ES-I3 (cell line): ENCODE measurements around the gene BPIFB4.
"Not testable (repeated sequence)": the region's sequence is repeated elsewhere in the genome, so short reads cannot be mapped to it uniquely, and the experiment has no call there.

Experiments
- H3K36me3 ChIP-seq: 2 replicates; pipeline ENCODE4 v1.6.1; 2013; ENCODE audit warnings: mild to moderate bottlenecking, low read length, control low read depth, moderate library complexity; ENCODE audit not compliant: insufficient read depth
- H3K4me1 ChIP-seq: 2 replicates; pipeline ENCODE4 v1.6.1; 2013; ENCODE audit warnings: mild to moderate bottlenecking, control low read depth, low read length; ENCODE audit not compliant: insufficient read depth
- H3K9ac ChIP-seq: 2 replicates; pipeline ENCODE4 v1.6.1; 2013; ENCODE audit warnings: low read depth, mild to moderate bottlenecking, low read length, moderate library complexity
- H3K9me3 ChIP-seq: 2 replicates; pipeline ENCODE4 v1.6.1; 2013; ENCODE audit warnings: mild to moderate bottlenecking, low read length, moderate library complexity; ENCODE audit not compliant: control insufficient read depth, insufficient read depth

BPIFB4 gene

DNA sequence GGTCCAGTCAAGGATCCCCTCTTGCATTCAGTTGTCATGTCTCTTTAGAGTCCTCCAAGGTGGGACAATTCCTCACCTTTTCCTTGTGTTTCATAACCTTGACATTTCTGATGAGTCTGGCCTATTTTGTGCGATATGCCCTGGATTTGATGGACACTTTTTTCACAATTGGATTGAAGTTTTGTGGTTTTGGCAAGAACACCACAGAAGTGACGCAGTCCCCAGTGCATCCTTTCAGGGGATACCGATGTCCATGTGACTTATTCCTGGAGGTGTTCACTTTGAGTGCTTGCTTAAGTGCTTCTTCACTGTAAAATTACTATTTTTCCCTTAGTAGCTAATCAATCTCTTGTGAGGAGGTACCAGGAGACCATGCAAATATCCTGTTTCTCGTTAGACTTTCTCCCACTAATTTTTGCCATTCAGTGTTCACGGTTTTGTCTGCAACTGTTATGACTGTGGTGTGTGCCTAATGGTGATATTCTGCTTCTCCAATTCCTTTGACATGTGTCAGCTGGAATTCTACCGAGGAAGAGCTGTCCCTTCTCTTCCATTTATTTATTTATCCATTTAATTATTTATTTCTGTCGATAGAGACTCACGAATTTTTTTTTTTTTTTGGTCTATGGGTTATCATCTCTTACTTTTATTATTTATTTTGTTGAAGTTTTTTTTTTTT, 30.8 kb downstream of the BPIFB4 start:
- Histone ChIP-seq H3K9ac (no peak overlapping the region), H3K36me3 (no peaks in the 10 kb centered on the region), H3K9me3 (no peaks in the 10 kb centered on the region), H3K4me1 (no peaks in the 10 kb centered on the region)

DNA sequence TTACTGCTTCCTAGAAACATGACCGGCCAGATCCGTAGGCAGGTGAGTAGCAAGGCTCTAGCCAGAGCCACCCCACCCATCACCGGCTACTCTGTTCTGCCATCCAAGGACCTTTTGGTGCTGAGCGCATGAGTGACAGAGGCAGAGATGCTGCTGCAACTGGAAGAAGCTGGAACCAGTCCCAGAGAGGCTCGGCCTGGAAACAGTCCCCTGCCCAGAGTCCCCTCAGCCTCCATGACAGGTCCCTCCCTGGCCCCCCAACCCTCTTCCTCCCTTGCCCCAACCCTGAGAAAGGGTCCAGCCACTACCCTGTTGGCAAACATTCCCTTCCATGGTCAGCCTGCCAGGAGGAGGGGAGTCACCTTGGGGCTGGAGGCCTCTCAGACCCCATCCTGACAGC, 31.9 kb downstream of the BPIFB4 start:
- Histone ChIP-seq H3K36me3 (no peaks in the 10 kb centered on the region), H3K9me3 (no peaks in the 10 kb centered on the region), H3K4me1 (no peaks in the 10 kb centered on the region), H3K9ac (no peak overlapping the region)

DNA sequence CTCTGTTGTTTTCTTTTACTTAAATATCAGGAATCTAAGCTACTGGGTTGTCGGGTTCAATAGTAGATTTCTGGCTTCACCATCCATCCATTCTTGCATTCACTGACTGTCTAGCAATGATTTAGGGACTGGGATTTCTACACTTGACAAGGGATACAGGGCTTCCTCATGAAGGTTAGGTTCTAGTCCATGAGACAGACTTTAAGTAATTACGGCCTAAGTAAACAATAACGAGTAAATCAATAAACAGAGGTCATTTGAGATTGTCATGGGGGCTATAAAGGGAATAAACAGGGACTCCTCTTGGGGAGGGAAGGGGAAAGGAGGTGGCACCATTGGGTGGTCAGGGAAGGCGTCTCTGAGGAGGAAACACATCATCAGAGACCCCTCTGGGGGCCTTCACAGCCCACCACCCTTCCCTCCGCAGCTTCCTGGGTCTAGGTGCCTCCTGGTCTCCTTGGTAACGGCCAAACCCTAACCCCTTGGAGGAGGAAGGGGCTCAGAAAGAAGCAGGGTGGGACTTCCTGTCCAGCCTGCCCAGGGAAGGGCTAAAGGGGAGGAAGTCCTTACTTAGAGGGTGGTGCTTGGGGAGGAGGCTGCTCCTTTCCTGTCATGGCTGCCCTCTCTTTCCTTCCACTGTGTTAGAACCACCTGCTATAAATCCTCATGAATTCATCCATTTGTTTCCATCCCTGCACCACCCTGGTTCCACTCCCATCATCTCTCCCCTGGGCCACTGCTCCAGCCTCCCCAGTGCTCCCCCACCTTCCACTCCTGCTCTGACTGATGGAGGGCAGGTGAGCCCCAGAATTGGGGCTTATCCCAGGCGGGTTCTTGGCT, 33.3 kb downstream of the BPIFB4 start:
- H3K9ac ChIP-seq: no peak overlapping the region
- H3K36me3 ChIP-seq: no peaks in the 10 kb centered on the region
- H3K4me1 ChIP-seq: no peaks in the 10 kb centered on the region

DNA sequence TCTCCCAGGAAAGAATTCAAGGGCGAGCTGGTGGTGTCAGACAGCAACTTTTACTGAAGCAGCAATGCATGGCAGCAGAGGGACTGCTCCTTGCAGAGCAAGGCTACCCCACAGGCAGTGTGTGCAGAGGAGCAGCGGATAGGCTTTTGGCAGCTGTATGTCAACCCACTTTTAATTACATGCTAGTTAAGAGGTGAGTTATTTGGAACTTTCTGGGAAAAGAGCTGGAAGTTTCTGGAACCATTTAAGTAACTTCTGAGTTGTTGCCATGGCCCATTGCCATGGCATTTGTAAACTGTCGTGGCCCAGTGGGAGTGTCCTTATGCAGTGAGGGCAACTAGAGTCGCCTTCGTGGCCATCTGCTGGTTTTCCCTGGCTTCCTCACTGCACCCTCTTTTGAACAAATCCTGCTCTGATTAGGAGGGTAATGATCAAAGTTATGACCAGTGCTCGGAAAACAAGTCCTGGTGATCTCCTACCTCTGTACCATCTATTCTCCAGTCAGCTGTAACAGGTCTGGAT, 34.0 kb downstream of the BPIFB4 start:
- Histone ChIP-seq H3K4me1 (no peaks in the 10 kb centered on the region), H3K36me3 (no peaks in the 10 kb centered on the region), H3K9me3 (no peaks in the 10 kb centered on the region), H3K9ac (no peak overlapping the region)

More for the DNA sequence above, 33.3 kb downstream of the BPIFB4 start:
- no peaks in the 10 kb centered on the region for H3K9me3 ChIP-seq

DNA sequence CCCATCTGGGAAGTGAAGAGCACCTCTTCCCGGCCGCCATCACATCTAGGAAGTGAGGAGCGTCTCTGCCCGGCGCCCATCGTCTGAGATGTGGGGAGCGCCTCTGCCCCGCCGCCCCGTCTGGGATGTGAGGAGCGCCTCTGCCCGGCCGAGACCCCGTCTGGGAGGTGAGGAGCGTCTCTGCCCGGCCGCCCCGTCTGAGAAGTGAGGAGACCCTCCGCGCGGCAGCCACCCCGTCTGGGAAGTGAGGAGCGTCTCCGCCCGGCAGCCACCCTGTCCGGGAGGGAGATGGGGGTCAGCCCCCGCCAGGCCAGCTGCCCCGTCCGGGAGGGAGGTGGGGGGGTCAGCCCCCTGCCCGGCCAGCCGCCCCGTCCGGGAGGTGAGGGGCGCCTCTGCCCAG, 36.1 kb downstream of the BPIFB4 start:
- H3K36me3 ChIP-seq, H3K9me3 ChIP-seq, H3K4me1 ChIP-seq, H3K9ac ChIP-seq: not testable (repeated sequence)

DNA sequence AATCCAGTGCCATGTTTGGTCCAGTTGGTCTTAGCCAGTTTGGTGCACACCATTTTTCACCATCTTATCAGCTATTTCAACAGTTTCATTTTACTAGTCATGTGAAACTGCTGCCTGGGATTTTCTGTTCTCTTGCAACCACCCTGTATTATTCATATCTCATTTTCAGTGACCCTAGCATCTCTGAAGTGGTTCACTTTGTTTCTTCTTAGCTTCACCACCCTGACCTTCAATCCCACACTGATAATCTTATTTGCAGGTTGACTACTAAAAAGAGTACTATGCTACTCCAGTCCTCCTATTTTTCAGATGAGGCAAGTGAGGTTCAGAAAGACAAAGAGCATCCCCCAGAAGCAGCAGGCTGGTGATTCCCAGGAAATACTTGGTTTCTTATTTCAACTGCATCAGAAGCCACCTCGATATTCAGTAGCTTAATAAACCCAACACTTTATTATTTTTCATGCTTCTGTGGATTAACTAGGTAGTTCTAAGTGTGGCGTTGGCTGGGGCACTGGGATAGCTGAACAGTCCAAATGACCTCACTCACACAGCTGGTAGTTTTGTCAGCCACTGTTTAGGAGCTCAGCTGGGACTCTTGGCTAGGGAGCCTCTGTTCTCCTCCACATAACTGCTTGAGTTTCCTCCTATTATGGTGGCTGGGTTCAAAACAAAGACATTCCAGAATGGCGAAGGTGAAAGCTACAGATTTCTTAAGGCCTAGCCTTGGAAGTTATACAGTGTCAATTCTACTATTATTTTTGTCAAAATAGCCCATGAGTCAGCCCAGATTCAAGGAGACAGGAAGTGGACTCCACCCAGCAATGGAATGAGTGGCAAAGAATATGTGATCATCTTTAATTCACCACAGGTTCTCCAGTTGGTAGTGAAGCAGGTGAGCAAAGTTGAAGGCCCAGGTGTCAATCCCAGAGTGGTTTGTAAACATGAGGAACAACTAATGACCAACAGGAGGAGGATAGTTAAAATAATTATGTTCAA, 40.6 kb downstream of the BPIFB4 start:
- H3K4me1 ChIP-seq: no peaks in the 10 kb centered on the region
- no peaks in the 10 kb centered on the region for H3K36me3 ChIP-seq
- peaks cover 3% of the 10 kb centered on the region; the same call in 1 of the 2 replicates for H3K9me3 ChIP-seq
- no peak overlapping the region for H3K9ac ChIP-seq

DNA sequence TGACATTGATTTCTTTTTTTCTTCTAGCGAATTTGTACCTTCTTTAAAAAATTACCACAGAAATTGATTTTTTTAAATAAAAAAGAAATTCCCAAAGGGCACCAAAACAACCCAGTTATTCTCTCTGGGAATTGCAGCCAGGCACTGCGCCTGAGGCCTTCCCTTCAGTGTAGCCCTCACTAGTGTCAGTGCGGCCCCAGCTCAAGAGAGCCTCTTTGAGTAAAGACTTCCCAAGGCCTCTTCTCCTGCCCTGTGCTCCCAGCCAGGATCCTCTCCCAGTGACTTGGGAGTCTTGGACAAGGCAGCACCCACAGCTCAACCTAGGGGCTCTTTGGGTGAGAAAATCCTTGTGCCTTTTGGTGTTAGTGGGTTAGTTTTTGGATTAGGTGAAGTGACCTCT, 41.5 kb downstream of the BPIFB4 start:
- Histone ChIP-seq H3K36me3 (no peaks in the 10 kb centered on the region), H3K9ac (no peak overlapping the region), H3K9me3 (peaks cover 3% of the 10 kb centered on the region; the same call in 1 of the 2 replicates), H3K4me1 (no peaks in the 10 kb centered on the region)

DNA sequence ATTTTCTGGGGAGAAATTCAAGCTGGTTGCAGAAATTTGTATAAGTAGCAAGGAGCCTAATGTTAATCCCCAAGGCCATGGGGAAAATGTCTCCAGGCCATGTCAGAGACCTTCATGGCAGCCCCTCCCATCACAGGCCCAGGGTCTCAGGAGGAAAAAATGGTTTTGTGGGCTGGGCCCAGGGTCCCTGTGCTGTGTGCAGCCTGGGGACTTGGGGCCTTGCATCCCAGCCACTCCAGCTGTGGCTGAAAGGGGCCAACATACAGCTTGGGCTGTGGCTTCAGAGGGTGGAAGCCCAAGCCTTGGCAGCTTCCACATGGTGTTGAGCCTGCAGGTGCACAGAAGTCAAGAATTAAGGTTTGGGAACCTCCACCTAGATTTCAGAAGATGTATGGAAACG, 42.9 kb downstream of the BPIFB4 start:
- H3K4me1 ChIP-seq, H3K9ac ChIP-seq, H3K9me3 ChIP-seq, H3K36me3 ChIP-seq: not testable (repeated sequence)

DNA sequence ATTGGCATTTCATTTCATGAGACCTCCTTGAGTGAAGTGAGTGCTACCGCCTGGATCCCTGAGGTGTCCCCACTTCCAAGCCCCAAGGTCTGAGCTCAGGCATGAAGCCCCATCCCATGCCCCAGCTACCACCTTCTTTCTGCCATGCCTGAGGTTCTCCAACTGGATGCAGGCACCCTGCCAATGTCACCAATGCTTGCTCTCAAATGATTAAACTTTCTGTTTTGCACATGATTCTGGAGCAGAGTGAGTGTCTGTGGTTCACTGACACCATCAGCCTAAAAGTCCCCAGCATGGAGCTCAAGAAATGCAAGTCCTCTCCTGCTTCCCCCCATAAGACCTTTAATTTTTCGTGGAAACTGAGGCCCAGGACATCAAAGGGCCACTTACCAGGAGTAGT, 44.8 kb downstream of the BPIFB4 start:
- peaks cover 3% of the 10 kb centered on the region; the same call in 1 of the 2 replicates for H3K9me3 ChIP-seq
- H3K4me1 ChIP-seq: no peaks in the 10 kb centered on the region
- H3K9ac ChIP-seq: no peak overlapping the region
- no peaks in the 10 kb centered on the region for H3K36me3 ChIP-seq

DNA sequence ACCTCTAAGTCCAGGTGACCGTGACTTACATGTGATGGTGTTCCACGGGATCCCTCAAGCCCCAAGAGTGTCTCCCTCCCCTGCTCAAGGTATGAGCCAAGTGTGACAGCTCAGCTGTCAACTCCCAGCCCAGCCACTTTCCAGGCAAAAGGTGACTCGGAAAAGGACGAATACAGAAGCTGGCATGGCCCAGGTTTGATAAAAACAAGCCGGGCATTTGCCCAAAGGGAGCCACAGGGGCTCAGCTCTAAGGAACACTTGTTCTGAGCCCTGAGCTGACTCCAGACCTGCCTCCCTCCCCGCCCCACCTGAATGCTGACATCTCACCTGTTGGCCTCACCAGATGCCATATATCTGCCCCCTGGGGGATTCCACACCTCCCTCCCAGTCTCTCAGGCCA, 45.6 kb downstream of the BPIFB4 start:
- H3K9me3 ChIP-seq: peaks cover 3% of the 10 kb centered on the region; the same call in 1 of the 2 replicates
- H3K9ac ChIP-seq: no peak overlapping the region
- H3K36me3 ChIP-seq: no peaks in the 10 kb centered on the region
- H3K4me1 ChIP-seq: no peaks in the 10 kb centered on the region

DNA sequence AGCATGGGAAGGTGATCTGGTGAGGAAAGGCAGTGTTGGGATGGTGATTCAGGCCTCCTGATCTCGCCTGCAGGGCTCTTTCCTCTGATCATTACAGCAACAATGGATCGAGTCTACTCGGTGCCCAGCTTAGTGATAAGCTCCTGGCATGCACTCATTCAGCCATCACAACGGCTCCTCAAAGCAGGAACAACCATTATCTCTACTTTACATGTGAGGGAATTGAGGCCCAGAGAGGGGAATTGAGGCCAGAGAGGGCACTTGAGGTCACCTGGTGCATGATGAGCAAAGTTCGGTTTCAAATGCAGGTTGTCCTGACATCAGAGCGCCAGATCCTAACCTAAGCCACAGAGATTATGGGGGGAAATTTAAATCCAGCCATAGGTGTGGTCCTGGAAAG, 46.5 kb downstream of the BPIFB4 start:
- no peaks in the 10 kb centered on the region for H3K36me3 ChIP-seq
- no peak overlapping the region for H3K9ac ChIP-seq
- H3K4me1 ChIP-seq: no peaks in the 10 kb centered on the region
- no peaks in the 10 kb centered on the region for H3K9me3 ChIP-seq

DNA sequence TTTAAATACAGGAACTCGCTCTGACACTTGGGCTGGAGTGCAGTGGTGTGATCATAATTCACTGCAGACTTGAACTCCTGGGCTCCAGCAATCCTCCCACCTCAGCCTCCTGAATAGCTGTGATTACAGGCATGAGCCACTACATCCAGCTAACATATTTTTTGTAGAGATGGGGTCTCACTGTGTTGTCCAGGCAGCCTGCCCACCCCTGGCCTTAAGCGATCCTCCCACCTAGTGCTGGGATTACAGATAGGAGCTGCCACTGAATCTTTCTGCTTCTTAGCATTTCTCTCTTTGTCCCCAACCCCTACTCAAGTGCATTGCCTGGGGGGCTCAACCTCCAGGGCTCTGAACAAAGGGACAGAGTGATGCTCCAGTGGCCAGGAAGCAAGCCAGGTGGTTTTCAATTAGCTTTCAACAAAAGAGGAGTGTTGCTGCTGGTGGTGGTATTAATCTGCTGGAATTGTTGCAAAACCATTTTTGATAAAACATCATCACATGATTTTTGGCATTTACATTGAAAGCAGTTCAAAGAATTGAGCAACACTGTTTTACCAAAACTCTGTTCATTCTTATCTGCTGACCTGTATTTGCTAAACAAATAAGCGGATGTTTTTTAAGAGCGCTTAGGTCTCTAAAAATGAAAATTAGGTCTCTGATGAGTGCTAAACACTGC, 48.1 kb downstream of the BPIFB4 start:
- H3K9ac ChIP-seq: no peak overlapping the region
- H3K9me3 ChIP-seq: no peaks in the 10 kb centered on the region
- peaks cover 6% of the 10 kb centered on the region for H3K4me1 ChIP-seq
- H3K36me3 ChIP-seq: no peaks in the 10 kb centered on the region

DNA sequence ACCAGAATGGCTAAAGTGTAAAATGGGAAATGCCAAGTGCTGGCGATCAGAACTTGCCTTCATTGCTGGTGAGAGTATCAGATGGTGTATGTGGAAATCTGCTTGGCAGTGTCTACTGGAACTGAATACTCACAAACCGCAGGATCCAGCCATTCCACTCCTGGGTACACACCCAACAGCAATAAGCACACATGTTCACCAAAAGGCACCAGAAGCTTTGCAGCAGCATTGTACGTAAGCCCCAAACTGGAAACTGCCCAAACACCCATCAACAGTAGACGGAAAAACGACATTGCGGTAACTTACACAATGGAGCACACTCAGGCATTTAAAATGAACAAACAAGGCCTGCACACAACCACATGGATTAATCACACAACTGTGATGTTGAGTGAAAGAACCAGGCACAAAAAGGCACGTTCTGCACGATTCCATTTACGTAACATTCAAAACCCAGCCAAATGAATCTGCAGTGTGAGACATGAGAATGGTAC, 51.2 kb downstream of the BPIFB4 start:
- no peak overlapping the region for H3K9ac ChIP-seq
- peaks cover 14% of the 10 kb centered on the region for H3K4me1 ChIP-seq
- no peaks in the 10 kb centered on the region for H3K9me3 ChIP-seq
- no peaks in the 10 kb centered on the region for H3K36me3 ChIP-seq
